ENCODE data around the gene OTC.

OTC gene

DNA sequence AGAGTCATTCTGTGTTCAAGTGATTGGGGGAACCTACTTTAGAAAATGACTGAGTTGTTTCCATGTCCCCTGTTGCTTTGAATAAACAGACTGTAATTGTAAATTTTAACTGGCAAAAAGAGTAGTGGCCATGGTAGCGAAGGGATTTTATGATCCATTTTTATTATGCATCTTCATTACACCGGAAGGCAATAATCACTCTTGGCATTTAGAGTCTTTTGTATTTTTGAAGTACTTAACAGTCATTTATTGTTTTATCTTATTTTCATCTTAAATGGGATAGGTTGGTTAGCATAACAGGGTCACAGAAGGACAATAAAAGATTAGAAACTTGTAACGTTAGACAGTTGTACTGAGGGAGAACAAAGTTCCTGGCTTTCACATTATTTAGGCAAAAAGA lies 11.0 kb upstream of the OTC start:
- H2AFZ ChIP-seq (ENCODE audit: low read length), result no peak overlapping the region
- no peaks in the 10 kb centered on the region for H3K27me3 ChIP-seq (ENCODE audit: insufficient read depth, low read length)
- no peaks in the 10 kb centered on the region for H3F3A ChIP-seq (ENCODE audit: insufficient read depth, low read length)
- H4K20me1 ChIP-seq (ENCODE audit: insufficient read depth, low read length), result no peaks in the 10 kb centered on the region
- no peak overlapping the region for H3K27ac ChIP-seq (ENCODE audit: low read depth, low read length, poor library complexity, severe bottlenecking)
- H3K4me3 ChIP-seq (ENCODE audit: low read depth, low read length, poor library complexity, severe bottlenecking), result no peak overlapping the region
- no peaks in the 10 kb centered on the region for H3K36me3 ChIP-seq (ENCODE audit: insufficient read depth, low read length)
- H3K79me2 ChIP-seq (ENCODE audit: insufficient read depth, low read length), result no peaks in the 10 kb centered on the region
- no peaks in the 10 kb centered on the region for H3K4me1 ChIP-seq (ENCODE audit: insufficient read depth, low read length, severe bottlenecking)
- no peaks in the 10 kb centered on the region for H3K9me3 ChIP-seq (ENCODE audit: low read length)
- no peaks in the 10 kb centered on the region for H3K9me2 ChIP-seq (ENCODE audit: low read depth, low read length)
- TF ChIP-seq, protein P1, sequence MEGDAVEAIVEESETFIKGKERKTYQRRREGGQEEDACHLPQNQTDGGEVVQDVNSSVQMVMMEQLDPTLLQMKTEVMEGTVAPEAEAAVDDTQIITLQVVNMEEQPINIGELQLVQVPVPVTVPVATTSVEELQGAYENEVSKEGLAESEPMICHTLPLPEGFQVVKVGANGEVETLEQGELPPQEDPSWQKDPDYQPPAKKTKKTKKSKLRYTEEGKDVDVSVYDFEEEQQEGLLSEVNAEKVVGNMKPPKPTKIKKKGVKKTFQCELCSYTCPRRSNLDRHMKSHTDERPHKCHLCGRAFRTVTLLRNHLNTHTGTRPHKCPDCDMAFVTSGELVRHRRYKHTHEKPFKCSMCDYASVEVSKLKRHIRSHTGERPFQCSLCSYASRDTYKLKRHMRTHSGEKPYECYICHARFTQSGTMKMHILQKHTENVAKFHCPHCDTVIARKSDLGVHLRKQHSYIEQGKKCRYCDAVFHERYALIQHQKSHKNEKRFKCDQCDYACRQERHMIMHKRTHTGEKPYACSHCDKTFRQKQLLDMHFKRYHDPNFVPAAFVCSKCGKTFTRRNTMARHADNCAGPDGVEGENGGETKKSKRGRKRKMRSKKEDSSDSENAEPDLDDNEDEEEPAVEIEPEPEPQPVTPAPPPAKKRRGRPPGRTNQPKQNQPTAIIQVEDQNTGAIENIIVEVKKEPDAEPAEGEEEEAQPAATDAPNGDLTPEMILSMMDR (IDR thresholded peaks at IDR 0.05; ENCODE audit: low read length), result no peak
- no peak for TF ChIP-seq EZH2 (IDR thresholded peaks at IDR 0.05; ENCODE audit: borderline replicate concordance, low read length)
- no peak overlapping the region for H3K9ac ChIP-seq (ENCODE audit: low read length)
- no peak overlapping the region for H3K4me2 ChIP-seq (ENCODE audit: low read length)

DNA sequence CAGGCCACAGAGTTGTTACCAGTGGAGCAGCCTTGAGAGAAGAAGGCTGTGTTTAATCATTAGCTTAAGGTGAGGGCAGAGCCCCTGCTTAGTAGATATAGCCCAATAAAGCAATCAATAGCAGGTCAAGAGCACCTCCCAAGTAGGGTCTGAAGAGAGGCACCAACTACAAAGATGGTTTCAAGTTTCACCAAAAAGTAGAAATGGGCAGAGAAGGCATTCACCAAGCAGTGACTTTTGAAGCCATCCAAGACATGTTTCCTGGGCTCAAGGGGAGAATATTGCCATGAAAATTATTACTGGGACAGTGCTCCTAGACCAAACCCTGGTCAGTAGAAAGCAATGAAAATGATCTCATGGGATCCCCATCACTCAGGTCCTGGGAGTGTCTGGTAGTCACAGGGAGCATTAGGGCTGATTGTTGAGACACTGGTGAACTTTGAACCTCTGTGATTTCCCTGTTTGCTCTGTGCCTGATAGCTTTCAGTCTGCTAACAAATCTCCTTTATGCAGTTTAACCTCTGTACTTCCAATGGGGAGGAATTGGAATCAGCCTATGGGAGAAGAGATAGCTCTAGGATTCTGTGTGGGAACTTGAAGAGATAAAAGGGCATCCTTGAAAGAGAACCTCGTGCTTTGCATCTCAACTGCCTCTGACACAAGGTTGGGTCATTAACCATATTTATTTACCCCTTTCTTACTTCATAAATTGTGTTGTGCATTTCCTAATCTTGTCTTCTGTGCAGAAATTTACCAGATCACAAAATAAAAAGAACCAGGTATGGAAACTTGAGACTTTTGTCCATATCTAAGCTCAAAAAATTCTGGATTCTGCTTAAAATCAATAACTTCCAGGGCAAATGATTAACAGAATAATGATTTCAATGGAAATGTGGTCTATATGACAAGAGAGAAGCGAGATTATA lies 9.3 kb upstream of the OTC start:
- Histone ChIP-seq H3K4me2 (ENCODE audit: low read length) (no peak overlapping the region), H4K20me1 (ENCODE audit: insufficient read depth, low read length) (no peaks in the 10 kb centered on the region), H3F3A (ENCODE audit: insufficient read depth, low read length) (no peaks in the 10 kb centered on the region), H3K79me2 (ENCODE audit: insufficient read depth, low read length) (no peaks in the 10 kb centered on the region), H3K27me3 (ENCODE audit: insufficient read depth, low read length) (no peaks in the 10 kb centered on the region), H3K9me3 (ENCODE audit: low read length) (no peaks in the 10 kb centered on the region), H3K4me3 (ENCODE audit: low read depth, low read length, poor library complexity, severe bottlenecking) (no peak overlapping the region), H3K9ac (ENCODE audit: low read length) (no peak overlapping the region), H2AFZ (ENCODE audit: low read length) (no peak overlapping the region), H3K36me3 (ENCODE audit: insufficient read depth, low read length) (no peaks in the 10 kb centered on the region), H3K4me1 (ENCODE audit: insufficient read depth, low read length, severe bottlenecking) (no peaks in the 10 kb centered on the region), H3K9me2 (ENCODE audit: low read depth, low read length) (no peaks in the 10 kb centered on the region), H3K27ac (ENCODE audit: low read depth, low read length, poor library complexity, severe bottlenecking) (no peak overlapping the region)
- TF ChIP-seq, protein P1 (IDR thresholded peaks at IDR 0.05; ENCODE audit: low read length), result no peak
- no peak for TF ChIP-seq EZH2 (IDR thresholded peaks at IDR 0.05; ENCODE audit: borderline replicate concordance, low read length)

DNA sequence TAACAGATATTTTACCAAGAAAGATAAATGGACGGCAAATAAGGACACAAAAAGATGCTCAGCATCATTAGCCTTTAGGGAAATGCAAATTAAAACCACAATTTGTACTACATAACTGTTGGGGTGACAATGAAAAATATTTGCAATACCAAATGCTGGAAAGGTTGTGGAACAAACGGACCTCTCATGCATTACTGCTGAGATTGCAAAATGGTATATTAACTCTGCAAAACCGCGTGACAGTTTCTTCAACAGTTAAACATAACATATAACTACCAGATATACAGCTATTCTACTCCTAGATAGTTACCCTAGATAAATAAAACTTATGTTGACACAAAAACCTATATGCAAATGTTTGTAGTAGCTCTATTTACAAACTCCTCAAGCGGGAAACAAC lies 6.3 kb upstream of the OTC start:
- no peaks in the 10 kb centered on the region for H4K20me1 ChIP-seq (ENCODE audit: insufficient read depth, low read length)
- no peak overlapping the region for H3K9ac ChIP-seq (ENCODE audit: low read length)
- H3K9me2 ChIP-seq (ENCODE audit: low read depth, low read length), result no peaks in the 10 kb centered on the region
- no peaks in the 10 kb centered on the region for H3K4me1 ChIP-seq (ENCODE audit: insufficient read depth, low read length, severe bottlenecking)
- H3F3A ChIP-seq (ENCODE audit: insufficient read depth, low read length), result no peaks in the 10 kb centered on the region
- no peaks in the 10 kb centered on the region for H3K27me3 ChIP-seq (ENCODE audit: insufficient read depth, low read length)
- H3K79me2 ChIP-seq (ENCODE audit: insufficient read depth, low read length), result no peaks in the 10 kb centered on the region
- H3K4me3 ChIP-seq (ENCODE audit: low read depth, low read length, poor library complexity, severe bottlenecking), result no peak overlapping the region
- no peaks in the 10 kb centered on the region for H3K9me3 ChIP-seq (ENCODE audit: low read length)
- no peak overlapping the region for H2AFZ ChIP-seq (ENCODE audit: low read length)
- no peaks in the 10 kb centered on the region for H3K36me3 ChIP-seq (ENCODE audit: insufficient read depth, low read length)
- no peak overlapping the region for H3K4me2 ChIP-seq (ENCODE audit: low read length)
- H3K27ac ChIP-seq (ENCODE audit: low read depth, low read length, poor library complexity, severe bottlenecking), result no peak overlapping the region
- TF ChIP-seq, protein P1 (IDR thresholded peaks at IDR 0.05; ENCODE audit: low read length), result no peak
- no peak for TF ChIP-seq EZH2 (IDR thresholded peaks at IDR 0.05; ENCODE audit: borderline replicate concordance, low read length)
